Liver (tissue), 3 donors: Measurements from ENCODE around the gene LDHD.

ENCODE experiments used
- CTCF ChIP-seq: fragments of 150-350 bp; IDR thresholded peaks from 2 replicates; pipeline ENCODE4 v1.5.1; 2017; ENCODE audit warnings: improper control_type of control experiment, low read depth, low read length; ENCODE audit not compliant: missing input control
- EGR1 ChIP-seq, 2 donors: IDR thresholded peaks; 2 replicates each; pipeline ENCODE4 v1.6.1; 2016 to 2018; ENCODE audit warnings: antibody characterized with exemption in 2 of 2, low read depth in 2 of 2
- FOXA1 ChIP-seq: IDR thresholded peaks from 2 replicates; pipeline ENCODE4 v1.6.1; 2016; ENCODE audit warnings: antibody characterized with exemption
- FOXA2 ChIP-seq: IDR thresholded peaks from 2 replicates; pipeline ENCODE4 v1.6.1; 2016; ENCODE audit warnings: antibody characterized with exemption
- HNF4A ChIP-seq, 2 donors: conservative IDR thresholded peaks; 2 replicates each; pipeline ENCODE4 v1.6.1; 2016; ENCODE audit warnings: antibody characterized with exemption in 2 of 2, mild to moderate bottlenecking in 2 of 2
- JUND ChIP-seq, 2 donors: IDR thresholded peaks; 2 replicates each; pipeline ENCODE4 v1.6.1; 2016; ENCODE audit warnings: antibody characterized with exemption in 2 of 2
- RAD21 ChIP-seq, 2 donors: IDR thresholded peaks; 2 replicates each; pipeline ENCODE4 v1.6.1; 2016; ENCODE audit warnings: antibody characterized with exemption in 2 of 2, mild to moderate bottlenecking in 2 of 2
- REST ChIP-seq: IDR thresholded peaks from 2 replicates; pipeline ENCODE4 v1.6.1; 2016; ENCODE audit warnings: antibody characterized with exemption, mild to moderate bottlenecking
- RXRA ChIP-seq, 2 donors: IDR thresholded peaks; 2 replicates each; pipeline ENCODE4 v1.6.1; 2017 to 2018; ENCODE audit warnings: antibody characterized with exemption in 2 of 2, mild to moderate bottlenecking in 1 of 2
- SP1 ChIP-seq: IDR thresholded peaks from 2 replicates; pipeline ENCODE4 v1.6.1; 2018; ENCODE audit warnings: antibody characterized with exemption, mild to moderate bottlenecking
- TAF1 ChIP-seq: conservative IDR thresholded peaks from 2 replicates; pipeline ENCODE4 v1.6.1; 2016; ENCODE audit warnings: antibody characterized with exemption, mild to moderate bottlenecking
- YY1 ChIP-seq: IDR thresholded peaks from 2 replicates; pipeline ENCODE4 v1.6.1; 2016; ENCODE audit warnings: antibody characterized with exemption, mild to moderate bottlenecking
- ZBTB33 ChIP-seq: IDR thresholded peaks from 2 replicates; pipeline ENCODE4 v1.6.1; 2016; ENCODE audit warnings: antibody characterized with exemption
- TF ChIP-seq, protein P1 (sequence below): IDR thresholded peaks from 2 replicates; pipeline ENCODE4 v1.6.1; 2016; ENCODE audit warnings: antibody characterized with exemption
- donor health status: healthy.
- donor health status: healthy.

- TF ChIP-seq CTCF (no peak), TAF1 (no peak), FOXA2 (no peak), RAD21 (IDR thresholded peaks at IDR 0.05) (no peak), REST (no peak), EGR1 (IDR thresholded peaks at IDR 0.05; ENCODE audit: low read depth in 2 of 2) (no peak), SP1 (no peak), HNF4A (conservative IDR thresholded peaks at IDR 0.05) (no peak), FOXA1 (no peak), RXRA (IDR thresholded peaks at IDR 0.05) (no peak), JUND (IDR thresholded peaks at IDR 0.05) (no peak), YY1 (no peak), ZBTB33 (no peak)
- TF ChIP-seq, protein P1, sequence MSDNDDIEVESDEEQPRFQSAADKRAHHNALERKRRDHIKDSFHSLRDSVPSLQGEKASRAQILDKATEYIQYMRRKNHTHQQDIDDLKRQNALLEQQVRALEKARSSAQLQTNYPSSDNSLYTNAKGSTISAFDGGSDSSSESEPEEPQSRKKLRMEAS = no peak
Observed at GRCh38 chr16:75107505-75107904, 9.1 kb downstream of the LDHD start.
